ENCODE measurements around the gene EXOC6.
A peak's percentile ranks its signal among the peaks of the same experiment; 100 is the strongest.
"Not testable (repeated sequence)": the region's sequence is repeated elsewhere in the genome, so short reads cannot be mapped to it uniquely, and the experiment has no call there.

Gene EXOC6

DNA sequence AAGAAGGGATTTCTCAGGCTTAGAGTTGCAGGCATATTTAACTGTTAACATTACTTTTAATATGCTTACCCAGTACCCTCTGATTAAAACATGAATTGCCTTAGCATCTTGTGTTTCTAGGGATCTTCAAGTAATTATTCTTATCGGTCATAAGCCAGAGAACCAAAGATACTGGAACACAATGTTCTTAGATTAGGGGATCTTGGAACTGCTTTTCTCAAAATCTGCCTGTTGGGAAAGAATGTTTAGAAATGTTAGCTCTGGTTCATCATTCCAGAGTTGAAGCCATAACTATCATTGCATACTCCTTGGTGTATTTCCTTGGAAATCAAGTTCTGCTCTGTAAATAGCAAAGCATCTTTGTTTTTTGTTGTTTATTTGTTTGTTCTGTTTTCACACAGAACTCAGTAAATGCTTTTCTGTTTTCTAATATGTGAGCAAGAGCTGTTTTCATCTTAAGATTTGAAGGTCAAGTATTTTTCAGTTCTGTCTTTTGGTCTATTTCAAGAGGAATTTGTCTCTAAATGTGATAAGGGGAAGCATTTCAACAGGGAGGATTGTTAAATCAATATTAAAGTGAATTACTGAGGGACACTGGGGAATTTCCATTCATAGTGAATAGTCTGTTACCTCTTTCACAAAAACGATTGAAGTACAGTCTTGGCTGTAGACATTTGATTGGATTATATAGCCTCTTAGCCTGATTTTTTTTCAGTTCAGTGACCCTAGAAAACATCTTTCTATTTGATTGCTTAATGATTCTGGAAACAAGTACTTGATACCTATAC lies 109.1 kb downstream of the EXOC6 start:
- no peak for DNase-seq

DNA sequence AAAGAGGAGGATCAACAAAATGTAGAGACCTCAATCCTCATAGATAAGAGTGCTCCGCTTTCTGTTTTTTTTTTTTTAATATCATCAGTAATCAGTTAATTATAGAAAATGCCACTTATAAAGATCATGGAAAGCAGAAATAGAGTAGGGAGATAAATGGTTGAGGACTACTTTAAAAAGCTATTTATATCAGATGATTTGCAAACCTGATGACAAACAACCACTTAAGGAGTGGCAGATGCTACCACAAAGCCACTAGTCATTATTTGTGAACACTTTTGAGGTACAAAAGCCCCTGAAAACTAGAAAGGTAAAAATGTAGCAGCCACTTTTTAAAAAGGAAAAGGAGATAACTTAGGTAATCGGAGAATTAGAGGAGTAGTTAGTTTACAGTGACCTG lies 113.3 kb downstream of the EXOC6 start:
- no peak for DNase-seq

DNA sequence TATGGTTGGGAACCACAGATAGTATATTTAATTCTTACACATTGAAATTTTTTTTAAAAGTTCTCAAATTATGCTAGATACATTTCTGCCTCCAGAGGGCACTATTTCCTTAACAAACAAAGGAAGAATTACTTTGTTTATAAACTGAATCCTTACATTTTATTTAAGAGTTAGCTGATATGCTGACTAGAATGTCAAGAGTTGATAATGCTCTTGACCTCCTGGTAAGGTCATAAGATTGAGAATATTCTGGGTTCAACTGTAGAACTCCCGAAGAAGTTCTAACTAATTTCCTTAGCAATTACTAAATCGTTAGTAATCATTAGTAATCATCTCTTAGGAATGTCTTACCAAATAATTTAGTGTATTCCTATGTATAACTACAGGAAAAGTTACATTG lies 117.0 kb downstream of the EXOC6 start:
- peak; percentile 21 for DNase-seq

DNA sequence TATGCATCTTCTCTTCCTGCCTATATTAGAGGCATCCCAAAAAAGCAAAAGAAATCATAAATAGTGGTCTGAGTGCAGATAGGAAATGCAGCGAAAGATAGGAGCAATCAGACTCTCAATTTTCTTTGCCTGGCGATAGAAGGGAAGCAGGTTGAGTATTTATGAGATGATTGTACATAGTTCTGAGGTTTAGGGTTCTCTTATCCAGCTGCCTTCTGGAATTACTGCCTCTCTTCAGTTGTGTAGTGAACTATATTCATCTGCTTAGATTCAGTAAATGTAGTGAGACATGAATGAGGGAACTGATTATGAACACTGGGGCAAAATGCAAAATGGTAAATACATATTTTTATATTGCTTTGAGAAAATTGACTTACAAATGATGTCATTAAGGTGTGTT lies 119.3 kb downstream of the EXOC6 start:
- DNase-seq: no peak

DNA sequence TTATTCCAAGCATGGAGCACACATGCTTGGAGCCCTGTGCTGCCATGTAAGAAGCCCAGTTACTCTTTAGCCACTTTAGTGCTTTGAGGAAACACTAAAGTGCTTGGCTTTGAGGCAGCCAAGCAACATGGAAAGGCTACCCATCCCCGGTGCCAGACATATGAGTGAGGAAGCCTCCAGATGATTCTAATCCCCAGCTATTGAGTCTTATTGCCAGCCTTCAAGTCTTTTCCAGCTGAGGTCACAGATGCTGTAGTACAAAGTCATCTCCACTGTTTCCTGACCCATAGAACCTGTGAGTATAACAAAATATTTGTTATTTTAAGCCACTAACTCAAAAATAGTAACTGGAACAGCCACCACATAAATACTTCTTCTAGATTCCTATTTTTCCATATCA lies 120.8 kb downstream of the EXOC6 start:
- no peak for DNase-seq

DNA sequence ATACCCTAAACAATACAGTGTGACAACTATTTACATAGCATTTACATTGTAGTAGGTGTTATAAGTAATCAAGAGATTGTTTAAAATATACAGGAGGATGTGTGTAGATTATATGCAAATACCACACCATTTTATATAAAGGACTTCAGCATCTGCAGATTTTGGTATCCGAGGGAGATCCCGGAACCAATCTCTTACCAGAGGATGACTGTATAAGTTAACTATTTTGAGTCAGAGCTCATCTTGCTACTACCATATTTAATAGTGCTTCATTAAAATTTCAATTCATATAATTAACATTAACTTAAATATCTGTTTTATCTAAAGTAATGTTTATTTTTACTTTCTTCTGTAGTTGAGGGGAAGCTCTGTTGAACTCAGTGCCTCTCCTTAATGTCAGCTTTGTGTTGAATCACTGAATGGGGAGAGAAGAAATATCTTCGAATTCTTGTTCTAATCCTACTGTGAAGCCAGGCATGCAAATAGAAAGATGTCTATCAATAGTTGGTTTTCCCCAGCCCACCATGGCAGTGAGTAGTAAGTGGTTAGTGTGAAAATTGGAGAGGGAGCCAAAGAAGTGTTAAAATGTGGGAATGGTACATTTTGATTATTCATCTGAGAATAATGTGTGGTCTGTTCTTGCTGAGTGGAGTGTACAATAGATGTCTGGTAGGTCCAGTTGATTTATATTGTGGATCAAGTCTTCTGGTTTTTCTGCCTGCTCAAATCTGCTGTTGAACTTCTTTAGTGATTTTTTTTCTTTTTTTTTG lies 122.2 kb downstream of the EXOC6 start:
- no peak for DNase-seq

DNA sequence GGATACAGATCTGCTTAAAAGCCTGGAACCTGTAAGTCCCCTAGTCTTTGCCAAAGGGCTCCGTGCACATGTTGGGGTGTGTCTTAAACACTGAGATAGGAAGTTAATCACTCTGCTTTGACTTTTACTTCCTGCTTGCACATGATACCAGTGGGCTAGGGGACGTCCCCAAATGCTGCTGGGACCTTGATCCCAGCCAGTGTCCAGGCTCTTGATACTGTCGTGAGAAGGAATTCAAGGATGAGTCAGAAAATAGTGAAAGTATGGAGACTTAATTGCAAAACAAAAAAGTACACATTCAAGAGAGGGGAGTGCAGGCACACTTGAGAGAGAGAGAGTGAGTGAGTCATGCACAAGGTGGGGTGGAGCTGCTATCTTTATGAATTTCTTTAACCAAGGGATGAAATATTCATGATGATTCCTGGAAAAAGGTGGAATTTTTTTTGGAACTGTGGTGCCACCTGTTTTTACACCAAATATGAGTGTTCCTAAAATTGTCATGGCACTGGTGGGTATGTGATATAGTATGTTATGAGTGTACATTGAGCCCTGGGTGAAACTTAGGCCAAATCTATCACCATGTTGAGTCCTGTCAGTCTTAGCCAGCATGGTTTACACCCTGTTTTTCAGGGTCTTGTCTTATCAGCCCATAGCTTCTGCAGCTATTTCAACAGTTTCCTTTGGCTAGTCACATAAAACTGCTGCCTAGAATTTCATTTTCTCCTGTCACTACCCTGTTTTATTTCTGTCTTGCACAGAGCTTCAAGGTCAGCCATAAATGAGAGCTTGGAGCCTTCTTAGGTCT lies 123.9 kb downstream of the EXOC6 start:
- DNase-seq: no peak

DNA sequence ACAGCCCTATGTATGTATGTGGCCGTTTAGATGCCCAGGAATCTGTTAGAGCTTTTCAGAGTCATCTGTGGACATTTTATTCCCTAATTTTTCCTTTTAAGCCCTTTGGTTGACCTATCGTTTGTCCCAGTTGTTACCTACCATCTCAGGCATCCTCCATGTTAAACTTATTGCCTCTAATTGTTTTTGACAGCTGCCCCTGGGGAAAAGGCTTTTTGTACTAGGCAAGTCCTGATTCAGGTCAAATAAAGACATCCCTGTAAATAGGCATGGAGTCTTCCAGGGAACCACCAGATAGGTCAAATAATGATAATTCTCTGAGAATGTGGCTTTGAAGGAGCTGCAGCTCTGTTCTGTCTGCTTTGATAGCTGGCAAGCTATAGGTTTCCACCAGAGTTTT lies 124.6 kb downstream of the EXOC6 start:
- no peak for DNase-seq

DNA sequence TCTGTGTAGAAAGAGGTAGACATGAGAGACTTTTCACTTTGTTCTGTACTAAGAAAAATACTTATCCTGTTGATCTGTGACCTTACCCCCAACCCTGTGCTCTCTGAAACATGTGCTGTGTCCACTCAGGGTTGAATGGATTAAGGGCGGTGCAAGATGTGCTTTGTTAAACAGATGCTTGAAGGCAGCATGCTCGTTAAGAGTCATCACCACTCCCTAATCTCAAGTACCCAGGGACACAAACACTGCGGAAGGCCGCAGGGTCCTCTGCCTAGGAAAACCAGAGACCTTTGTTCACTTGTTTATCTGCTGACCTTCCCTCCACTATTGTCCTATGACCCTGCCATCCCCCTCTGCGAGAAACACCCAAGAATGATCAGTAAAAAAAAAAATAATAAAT lies 128.0 kb downstream of the EXOC6 start:
- not testable (repeated sequence) for DNase-seq

DNA sequence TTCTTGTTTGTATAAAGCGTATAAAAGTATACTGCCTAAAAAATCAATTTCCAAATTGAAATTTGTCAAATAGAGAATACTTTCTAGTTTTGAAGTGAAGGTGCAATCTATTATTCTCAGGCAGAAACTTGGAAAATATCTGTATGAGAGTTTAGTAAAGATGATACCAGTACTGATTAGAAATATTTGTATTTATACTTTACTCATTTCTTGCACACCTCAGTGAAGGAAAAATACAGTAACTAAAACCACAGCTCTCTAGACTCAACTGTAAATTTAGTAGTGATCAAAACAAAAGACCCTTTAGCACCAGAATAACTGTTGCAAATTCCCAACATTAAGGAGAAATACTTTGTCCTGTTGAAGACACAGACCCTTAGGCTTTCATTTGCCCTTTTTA lies 140.9 kb downstream of the EXOC6 start:
- DNase-seq: peak; percentile 11

DNA sequence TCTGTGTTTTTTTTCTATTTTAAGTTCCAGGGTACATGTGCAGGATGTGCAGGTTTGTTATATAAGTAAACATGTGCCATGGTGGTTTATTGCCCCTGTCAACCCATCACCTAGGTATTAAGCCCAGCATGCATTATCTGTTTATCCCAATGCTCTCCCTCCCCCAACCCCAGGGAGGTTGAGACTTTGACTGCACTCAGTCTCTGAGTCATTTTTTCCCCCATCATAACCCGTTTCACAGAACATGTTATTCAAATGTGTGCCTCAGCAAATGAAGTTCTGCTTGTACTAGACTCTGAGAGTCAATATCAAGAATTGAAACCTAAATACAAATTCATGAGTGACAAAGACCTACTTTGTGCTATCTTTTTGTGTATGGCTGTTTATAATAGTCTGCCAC lies 142.3 kb downstream of the EXOC6 start:
- DNase-seq: peak; percentile 72

DNA sequence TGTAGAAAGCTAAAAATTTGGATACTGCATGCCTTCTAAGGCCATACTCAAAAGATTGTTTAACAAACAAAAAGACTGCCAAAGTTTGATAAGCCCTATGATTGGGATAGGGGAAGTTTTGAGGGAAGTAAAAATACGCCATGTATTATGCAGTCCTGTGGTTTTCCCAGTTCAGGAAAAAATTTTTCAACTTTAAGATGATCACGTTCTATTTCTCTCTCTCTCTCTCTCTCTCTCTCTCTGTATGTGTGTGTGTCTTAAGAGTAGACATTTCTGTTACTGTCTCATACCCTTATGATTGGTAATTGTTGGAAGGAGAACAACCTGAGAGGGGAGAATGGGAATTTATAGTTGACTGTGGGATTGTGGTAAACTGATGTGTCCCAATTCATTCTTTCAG lies 143.2 kb downstream of the EXOC6 start:
- no peak for DNase-seq

DNA sequence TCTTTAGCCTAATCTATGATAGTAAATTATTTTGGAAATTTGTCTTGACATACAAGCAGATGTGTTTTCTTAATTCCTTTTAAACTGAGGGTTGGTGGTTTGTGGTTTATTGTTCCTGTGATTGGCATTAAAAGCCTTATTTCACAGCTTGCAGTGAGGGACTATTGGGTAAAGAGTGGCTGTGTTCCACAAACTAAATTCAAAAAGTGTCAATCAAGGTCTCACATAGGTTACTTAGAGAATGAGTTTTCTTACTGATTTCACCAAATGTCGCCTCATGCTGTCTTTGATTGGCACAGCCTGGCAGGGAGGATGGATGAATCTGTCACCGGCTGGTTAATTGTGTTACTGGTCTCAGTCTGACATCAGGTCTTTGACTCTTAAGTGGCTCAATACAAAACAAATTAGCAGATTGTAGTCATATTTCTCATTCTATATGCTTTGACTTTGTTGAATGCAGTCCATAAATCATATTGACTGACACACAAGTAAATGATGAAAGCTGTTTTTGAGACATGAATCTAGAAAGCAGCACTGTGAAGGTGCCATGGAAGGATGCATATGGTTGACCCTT lies 145.5 kb downstream of the EXOC6 start:
- peak; percentile 4 for DNase-seq

DNA sequence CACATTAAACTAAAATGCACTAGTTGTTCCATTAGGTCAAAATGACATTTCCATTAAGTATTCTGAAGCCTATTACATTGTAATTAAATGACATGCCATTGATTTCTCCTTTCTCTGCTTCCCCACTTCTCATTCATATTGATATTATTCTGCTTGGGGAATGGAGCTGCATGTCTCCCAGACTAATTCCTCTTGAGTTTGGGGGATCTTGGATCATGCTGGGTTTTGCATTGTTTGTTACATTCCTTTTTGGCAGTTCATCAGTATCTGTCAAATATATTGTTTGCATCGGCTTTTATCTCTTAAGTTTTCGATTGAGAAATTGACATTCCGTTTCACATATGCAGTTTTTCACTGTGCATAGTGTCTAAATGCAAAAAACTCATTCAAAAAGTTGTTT lies 147.2 kb downstream of the EXOC6 start:
- no peak for DNase-seq

DNA sequence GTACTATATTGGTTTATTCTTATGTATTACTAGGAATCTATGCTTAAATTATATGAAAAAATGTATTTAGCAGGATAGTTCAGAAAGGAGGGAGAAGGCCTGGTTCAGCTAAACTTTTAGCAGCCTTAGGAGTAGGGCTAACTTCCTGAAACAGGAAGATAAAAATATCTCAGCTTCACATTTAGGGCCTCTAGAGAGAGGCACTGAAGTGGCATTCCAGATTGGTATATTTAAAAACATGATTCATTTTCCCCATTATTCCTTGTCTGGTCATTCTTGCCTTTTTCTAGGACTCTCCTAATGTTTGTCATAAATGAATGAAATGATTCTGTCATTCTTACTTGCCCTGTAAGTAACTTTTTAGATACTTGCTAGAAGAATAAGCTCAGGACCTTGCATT lies 149.3 kb downstream of the EXOC6 start:
- no peak for DNase-seq

DNA sequence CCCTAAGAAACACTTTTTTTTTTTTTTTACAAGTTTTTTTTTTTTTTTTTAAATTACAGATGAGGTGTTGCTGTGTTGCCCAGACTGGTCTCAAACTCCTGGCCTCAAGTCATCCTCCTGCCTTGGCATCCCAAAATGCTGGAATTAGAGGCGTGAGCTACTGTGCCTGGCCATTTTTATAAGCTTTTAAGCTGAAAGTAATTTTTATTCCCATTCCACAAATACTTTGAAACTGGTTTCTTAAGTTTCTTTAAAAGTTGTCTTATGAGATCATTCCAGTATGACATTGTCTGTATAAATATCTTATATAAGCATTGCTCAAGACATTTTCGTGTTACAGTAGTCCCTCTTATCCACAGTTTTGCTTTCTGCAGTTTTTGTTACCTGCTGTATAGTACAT lies 150.9 kb downstream of the EXOC6 start:
- DNase-seq: no peak

DNA sequence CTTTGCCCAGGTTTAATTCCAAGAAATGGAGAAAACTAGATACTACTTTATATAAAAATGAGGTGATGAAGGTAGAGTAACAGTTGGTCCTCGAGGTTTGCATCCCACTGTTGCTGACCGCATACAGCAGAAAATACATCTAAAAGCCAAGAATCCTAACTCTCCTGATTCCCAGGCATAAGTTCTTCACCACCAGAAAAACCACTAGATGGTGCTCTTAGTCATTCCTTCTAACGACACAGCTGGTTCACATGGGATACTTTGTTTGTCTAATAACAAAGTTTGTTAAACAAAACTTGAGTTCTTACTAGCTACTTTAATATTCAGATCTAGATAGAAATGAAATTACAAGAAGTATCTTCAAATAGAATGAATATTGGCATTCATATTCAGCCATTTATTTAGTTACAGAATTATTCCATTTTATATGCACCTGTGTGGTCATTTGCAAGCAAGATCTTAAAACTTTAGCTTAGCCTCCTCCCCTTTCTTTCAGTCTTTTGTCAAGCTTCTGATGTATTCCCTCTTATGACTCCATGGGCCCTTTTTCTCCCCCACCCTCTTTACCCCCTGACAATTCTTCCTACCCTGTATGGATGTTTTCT lies 158.2 kb downstream of the EXOC6 start:
- DNase-seq: peak; percentile 19

DNA sequence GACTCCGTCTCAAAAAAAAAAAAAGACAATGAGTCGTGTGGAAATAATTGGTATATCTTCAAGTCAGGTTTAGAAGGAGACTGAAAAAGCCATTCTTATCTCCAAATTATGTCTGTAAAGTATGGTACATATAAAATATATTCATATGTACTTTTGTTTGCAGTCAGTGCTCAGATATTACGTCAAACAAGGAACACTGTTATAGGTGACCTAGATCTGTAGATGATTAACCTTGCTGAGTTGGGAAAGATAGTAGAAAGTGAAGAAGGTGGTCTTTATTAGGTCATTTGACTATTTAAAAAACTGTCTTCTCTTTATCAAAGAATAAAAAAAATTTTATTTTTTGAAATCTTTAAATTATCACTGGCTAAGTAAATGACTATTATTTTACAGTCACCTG lies 167.4 kb downstream of the EXOC6 start:
- DNase-seq: no peak

DNA sequence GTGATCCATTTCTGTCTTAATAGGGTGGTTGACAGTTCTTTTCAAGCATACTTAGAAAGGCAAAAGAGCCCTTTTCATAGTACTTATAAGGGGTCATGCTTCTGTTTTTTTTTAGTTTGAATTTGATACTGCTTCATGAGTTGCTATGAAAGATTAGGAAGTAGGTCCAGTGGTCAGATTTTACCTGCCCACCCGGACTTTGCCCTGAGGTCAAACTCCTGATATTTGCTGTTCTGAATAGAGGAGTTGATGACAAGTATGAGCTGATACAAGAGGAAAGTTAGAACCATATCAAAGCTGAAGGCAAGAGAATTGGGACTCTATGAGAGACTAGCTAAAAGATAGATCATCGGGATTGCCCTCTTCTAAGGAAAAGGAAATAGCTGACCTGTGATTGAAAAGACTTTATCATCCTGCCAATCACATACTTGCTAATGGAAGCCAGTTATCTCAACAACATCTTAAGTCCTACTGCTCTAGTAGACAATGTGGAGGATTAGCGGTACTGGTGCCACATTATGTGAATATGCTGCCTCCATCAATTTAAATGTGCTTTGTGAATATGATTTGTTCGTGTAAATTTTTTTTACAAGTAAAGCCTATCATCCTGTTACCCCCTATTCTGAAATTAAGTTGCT lies 174.8 kb downstream of the EXOC6 start:
- DNase-seq: no peak

DNA sequence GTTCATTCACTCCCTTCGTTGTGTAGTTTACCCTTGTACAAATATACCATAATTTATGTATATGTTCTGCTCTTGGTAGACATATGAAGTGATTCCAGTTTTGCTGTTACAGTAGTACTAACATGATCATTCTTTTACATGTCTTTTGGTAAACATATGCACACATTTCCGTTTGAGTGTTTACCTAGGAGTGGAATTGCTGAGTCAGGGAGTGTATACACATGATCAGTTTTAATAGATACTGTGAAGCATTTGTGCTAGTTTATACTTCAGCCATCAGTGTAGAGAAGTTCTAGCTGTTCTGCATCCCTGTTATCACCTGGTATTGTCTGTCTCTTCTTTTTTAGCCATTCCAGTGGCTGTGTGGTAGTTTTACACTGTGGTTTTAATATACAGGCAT lies 177.8 kb downstream of the EXOC6 start:
- DNase-seq: no peak

DNA sequence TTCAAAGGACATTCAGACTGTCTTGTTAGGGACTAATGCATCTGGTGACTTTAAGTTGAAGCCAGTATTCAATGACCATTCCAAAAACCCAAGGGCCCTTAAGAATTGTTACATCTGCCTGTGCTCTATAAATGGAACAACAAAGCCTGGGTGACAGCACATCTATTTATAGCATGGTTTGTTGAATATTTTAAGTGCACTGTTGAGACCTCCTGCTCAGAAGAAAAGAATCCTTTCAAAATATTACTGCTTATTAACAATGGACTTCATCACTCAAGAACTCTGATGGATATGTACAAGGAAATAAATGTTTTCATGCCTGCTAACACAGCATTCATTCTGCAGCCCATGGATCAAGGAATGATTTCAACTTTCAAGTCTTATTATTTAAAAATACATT lies 179.2 kb downstream of the EXOC6 start:
- DNase-seq: no peak

DNA sequence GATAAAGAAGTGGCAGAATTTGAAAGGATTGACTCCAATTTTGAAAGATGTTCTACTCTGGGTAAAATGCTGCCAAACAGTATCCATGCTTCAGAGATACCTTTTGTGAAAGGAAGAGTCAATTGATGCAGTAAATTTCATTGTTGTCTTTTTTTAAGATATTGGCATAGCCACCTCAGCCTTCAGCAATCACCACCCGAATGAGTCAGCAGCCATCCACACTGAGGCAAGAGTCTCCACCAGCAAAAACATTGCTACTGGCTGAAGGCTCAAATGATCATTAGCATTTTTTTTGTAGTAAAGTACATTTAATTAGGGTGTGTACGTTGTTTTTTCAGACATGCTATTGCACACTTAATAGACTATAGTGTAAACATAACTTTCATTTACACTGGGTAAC lies 180.6 kb downstream of the EXOC6 start:
- no peak for DNase-seq
